Esophagus squamous epithelium (tissue), 4 donors: ENCODE data around the gene ABCC1.
A peak's percentile ranks its signal among the peaks of the same experiment; 100 is the strongest.

Experiments
- CTCF ChIP-seq, 6 experiments: fragments of 450-650 bp in 4 of 6; fragments of 200-600 bp in 2 of 6; sonication (generic) in 2 of 6; IDR thresholded peaks; one replicate each; pipeline ENCODE4 v1.5.1; 2016 to 2019; ENCODE audit warnings: antibody characterized with exemption in 6 of 6, mild to moderate bottlenecking in 4 of 6, moderate library complexity in 4 of 6
- POLR2A ChIP-seq, 4 donors: fragments of 450-650 bp; IDR thresholded peaks; one replicate each; pipeline ENCODE4 v1.6.1; 2017; ENCODE audit warnings: antibody characterized with exemption in 4 of 4, mild to moderate bottlenecking in 4 of 4, moderate library complexity in 3 of 4

GRCh38 chr16:16009401-16009800 is 60.0 kb downstream of the ABCC1 start:
- peak in 1 of 6 experiments; percentile 10 for TF ChIP-seq CTCF (IDR thresholded peaks at IDR 0.05)
- no peak for TF ChIP-seq POLR2A (IDR thresholded peaks at IDR 0.05)
